HG03442 (cell line): ENCODE results near the gene SLC38A1.

Experiments
- ATAC-seq: cut with Tn5 transposase; IDR thresholded peaks from one replicate; pipeline ENCODE4 v1.9.1; 2021; ENCODE audit warnings: mild to moderate bottlenecking, moderate library complexity; ENCODE audit not compliant: unreplicated experiment

SLC38A1 gene

DNA sequence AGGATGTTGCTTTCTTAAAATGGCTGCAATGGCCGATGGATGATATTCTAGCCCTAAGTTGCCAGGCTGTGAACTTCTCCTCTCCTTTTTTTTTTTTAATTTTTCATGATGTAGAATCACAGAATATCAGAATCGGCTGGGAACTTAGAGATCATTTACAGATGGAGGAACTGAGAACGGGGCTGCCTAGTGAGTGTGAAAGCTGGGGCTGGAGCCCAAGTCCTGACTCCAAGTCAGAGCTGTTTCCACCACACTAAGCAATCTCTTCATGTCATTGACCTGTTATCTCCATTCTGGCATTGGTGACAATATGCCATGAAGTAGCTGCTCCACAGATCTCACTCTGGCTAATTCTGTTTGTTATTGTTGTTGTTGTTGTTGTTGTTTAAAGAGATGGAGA is 121.7 kb downstream of the SLC38A1 start:
- ATAC-seq: no peak

DNA sequence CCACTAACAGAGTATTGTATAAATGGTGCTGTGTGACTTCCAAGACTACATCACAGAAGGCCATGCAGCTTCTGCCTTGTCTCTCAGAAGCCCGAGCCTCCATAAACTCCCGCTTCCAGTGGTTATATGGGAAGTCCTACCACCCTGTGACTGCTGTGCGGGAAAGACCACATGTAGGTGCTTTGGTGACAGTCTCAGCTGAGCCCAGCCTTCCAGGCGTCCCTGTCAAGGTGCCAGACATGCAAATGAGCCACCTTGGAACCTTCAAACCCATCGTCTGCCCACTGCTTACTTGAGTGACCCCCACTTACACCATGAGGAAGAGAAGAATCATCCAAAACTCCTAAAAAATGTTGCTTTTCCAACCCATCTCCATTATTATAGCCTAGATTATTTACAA is 123.0 kb downstream of the SLC38A1 start:
- ATAC-seq: no peak

DNA sequence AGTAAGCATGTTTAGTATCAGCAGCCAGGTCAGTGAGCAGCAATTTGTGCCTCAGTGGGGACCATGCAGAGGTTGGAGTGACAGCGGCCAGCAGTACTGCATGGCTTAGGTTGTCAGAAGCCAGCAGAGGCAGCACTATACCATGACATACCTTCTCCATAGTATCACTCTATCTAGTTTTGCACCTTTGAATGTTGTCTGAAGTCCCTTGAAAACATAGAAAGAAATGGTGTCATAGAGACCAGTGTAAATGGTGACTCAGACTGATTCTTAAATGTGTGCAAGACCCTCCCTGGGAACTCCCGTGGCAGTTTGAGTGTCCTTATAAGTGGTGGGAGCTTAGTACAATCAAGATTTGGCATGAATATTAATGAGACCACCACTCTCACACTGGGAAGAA is 124.4 kb downstream of the SLC38A1 start:
- no peak for ATAC-seq

- ATAC-seq: no peak
Observed at GRCh38 chr12:46136249-46136648, 132.6 kb downstream of the SLC38A1 start.

DNA sequence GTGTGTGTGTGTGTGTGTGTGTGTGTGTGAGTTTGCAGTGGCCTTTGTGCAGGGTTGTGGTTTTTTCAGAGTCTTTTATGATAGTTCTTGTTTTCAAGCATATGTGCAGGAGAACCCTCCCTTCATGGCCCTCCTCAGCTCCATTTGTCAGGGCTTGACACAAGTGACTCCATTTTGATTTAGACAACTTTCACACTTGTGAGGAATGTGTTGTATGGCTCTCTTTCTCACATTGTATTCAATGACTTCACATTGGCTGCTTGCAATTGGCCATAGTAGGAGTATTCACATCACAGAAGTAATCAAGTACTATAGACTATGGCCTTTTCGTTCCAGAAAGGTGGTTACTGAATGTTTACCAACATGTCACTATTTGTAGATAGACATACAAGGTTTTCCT is 133.1 kb downstream of the SLC38A1 start:
- no peak for ATAC-seq

GRCh38 chr12:46134852-46135251 is 134.0 kb downstream of the SLC38A1 start:
- ATAC-seq: no peak

DNA sequence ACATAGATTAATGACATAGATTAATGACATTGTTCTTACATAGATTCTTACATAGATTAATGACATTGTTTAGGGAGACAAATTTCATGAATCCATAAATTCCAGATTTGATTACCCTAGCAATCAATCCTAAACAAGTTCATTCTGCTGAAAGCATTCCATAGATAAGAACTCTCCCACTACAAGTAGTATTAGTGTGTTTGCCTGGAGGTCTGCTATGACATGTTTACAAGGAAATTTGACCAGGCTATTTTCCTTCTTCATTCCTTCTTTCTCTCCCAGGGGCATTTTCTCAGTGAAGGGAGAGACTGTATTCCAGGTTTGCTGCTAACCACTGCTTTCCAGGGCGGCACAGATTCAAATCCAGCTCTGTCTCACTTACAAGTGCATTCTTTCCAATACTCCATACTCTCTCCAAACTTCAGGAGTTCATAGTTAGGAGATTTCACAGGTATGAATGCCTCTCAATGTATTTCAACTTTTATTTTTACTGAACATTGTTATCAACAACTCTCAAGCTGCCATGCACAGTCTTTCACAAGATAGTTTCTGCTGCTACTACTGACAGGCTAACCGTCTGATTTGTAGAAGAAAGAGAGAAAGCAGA is 134.5 kb downstream of the SLC38A1 start:
- ATAC-seq: no peak

GRCh38 chr12:46133751-46134150 is 135.1 kb downstream of the SLC38A1 start:
- no peak for ATAC-seq
